Pancreas (tissue), 10 donors: Measurements from ENCODE around the gene JCHAIN. TPM values are rescaled to one million over a fixed set of nuclear protein-coding genes. Genes with fewer than 3 reads are reported as not detected.

ENCODE experiments used
- ATAC-seq, 4 donors: fragments of 200-7000 bp; cut with Tn5 transposase; one replicate each; pipeline versions ENCODE4 v1.8.0 to v1.9.1; 2020; ENCODE audit warnings: mild to moderate bottlenecking in 4 of 4, moderate library complexity in 4 of 4
- DNase-seq, 6 donors: peaks; one replicate each; pipeline ENCODE4 v3.0.0-alpha.2; 2020
- FAIRE-seq: peaks from 2 replicates; lab custom pipeline; 2012; peaks lifted over from hg19 to GRCh38; lab: Jason Lieb, UNC
- H3K27ac ChIP-seq, 4 donors: fragments of 200-600 bp; sonication (generic); 1 replicate in 3 of 4; 2 replicates in 1 of 4; pipeline versions ENCODE4 v1.5.0 to v1.8.0; 2020
- H3K27me3 ChIP-seq, 4 donors: fragments of 200-600 bp; one replicate each; pipeline ENCODE4 v1.8.0; 2021
- H3K36me3 ChIP-seq, 3 donors: fragments of 200-600 bp; sonication (generic) in 1 of 3; one replicate each; pipeline versions ENCODE4 v1.5.0 to v1.8.0; 2020 to 2021
- H3K4me1 ChIP-seq, 3 donors: fragments of 200-600 bp; one replicate each; pipeline ENCODE4 v1.8.0; 2021
- H3K4me3 ChIP-seq, 4 donors: fragments of 200-600 bp; sonication (generic) in 2 of 4; one replicate each; pipeline versions ENCODE4 v1.5.0 to v1.8.0; 2020 to 2021
- H3K9me3 ChIP-seq, 4 donors: fragments of 200-600 bp; one replicate each; pipeline ENCODE4 v1.8.0; 2021
- CTCF ChIP-seq, 4 donors: fragments of 200-600 bp; sonication (generic) in 3 of 4; IDR thresholded peaks; one replicate each; pipeline versions ENCODE4 v1.5.0 to v1.8.0; 2021; ENCODE audit warnings: antibody characterized with exemption in 4 of 4
- WGBS, 2 donors: extraction: QIAGEN DNeasy Blood & Tissue Kit; methylation state at CpG; one replicate each; pipeline ENCODE4 v1.1.7; 2013; 5-methylcytosine and 5-hydroxymethylcytosine counted together
- intact Hi-C, 3 donors: fragments of 100-400 bp; cut with DNase I; formaldehyde crosslinking; loops; one replicate each; pipeline versions ENCODE4 v1.11.1 to v1.14.2; 2022
- polyA plus RNA-seq, 2 donors: library from polyadenylated mRNA; stranded (reverse); fragments of 200-250 nt; gene quantifications; one replicate each; pipeline ENCODE4 v1.2.3, GENCODE V29; 2013
- total RNA-seq, 6 donors: library from RNA; stranded (reverse); fragmentation: NEBNext Ultra II Directional in 4 of 6; extraction: Animal tissue kit (Norgen Biotek cat#: 25700) in 4 of 6; gene quantifications; one replicate each; pipeline versions ENCODE4 v1.2.1 to v1.2.4, GENCODE V29; 2021 to 2023
- donor health status: healthy with polysubstance abuse.
- donor health status: DM: no; HTN: no; CAD: no; lungs with moderate emphysema.
- donor health status: DM: no; HTN: no; CAD: no.
- donor health status: control.
- donor health status: control.
- donor health status: Bipolar disorder and iron deficiency.
- donor health status: DM: yes; HTN: yes; CAD: no.
- donor health status: DM: no; HTN: no; CAD: no.
- donor health status: DM: no; HTN: no; CAD: no.
- donor health status: DM: yes; HTN: yes; CAD: no.

Gene JCHAIN
- total and polyA plus RNA-seq, 8 donors: 0.38 to 122 (median 2.2) TPM

- WGBS, 2 donors: 90 to 91% methylated on average over 2 of the region's 2 CpGs
- TF ChIP-seq CTCF (IDR thresholded peaks at IDR 0.05): no peak
- no peaks in the 10 kb centered on the region for H3K9me3 ChIP-seq
- H3K4me3 ChIP-seq: no peak overlapping the region
- no peaks in the 10 kb centered on the region for H3K27me3 ChIP-seq
- no peak overlapping the region for H3K27ac ChIP-seq
- intact Hi-C loops: loop anchor here in 1 of 3 donors (10.0 kb wide), 1 partner anchor 365 kb away; no protein-coding TSS in a partner anchor
- FAIRE-seq: no peak
- H3K4me1 ChIP-seq: peaks cover 0 to 8% (median 7%) of the 10 kb centered on the region in 3 donors
- H3K36me3 ChIP-seq: no peaks in the 10 kb centered on the region
- no peak for DNase-seq
- ATAC-seq: no peak
These were observed 26.1 kb downstream of the JCHAIN start for GRCh38 chr4:70640192-70640591.

- H3K4me1 ChIP-seq: peaks cover 0 to 8% (median 7%) of the 10 kb centered on the region in 3 donors
- intact Hi-C loops: no loop called here
- peak in 1 of 6 donors; percentile 6 for DNase-seq
- WGBS, 2 donors: 8 to 9% methylated on average over 8 of the region's 8 CpGs
- TF ChIP-seq CTCF (IDR thresholded peaks at IDR 0.05): no peak
- peak overlapping the region in 2 of 4 donors; percentile 26 to 38 for H3K4me3 ChIP-seq
- no peaks in the 10 kb centered on the region for H3K36me3 ChIP-seq
- no peak for FAIRE-seq
- H3K9me3 ChIP-seq: no peaks in the 10 kb centered on the region
- H3K27me3 ChIP-seq: no peaks in the 10 kb centered on the region
- H3K27ac ChIP-seq: peak overlapping the region in 3 of 4 donors; percentile 4 to 58 (median 50)
- peak; percentile 77 to 95 (median 94) for ATAC-seq
These were observed 28.9 kb downstream of the JCHAIN start for GRCh38 chr4:70637239-70637913.

- intact Hi-C loops: no loop called here
- Histone ChIP-seq H3K4me1 (peaks cover 0 to 8% (median 7%) of the 10 kb centered on the region in 3 donors), H3K4me3 (no peak overlapping the region), H3K36me3 (no peaks in the 10 kb centered on the region), H3K27me3 (no peaks in the 10 kb centered on the region), H3K9me3 (no peaks in the 10 kb centered on the region), H3K27ac (no peak overlapping the region)
- DNase-seq (no peak), ATAC-seq (peak in 1 of 4 donors; percentile 34), FAIRE-seq (no peak)
- WGBS, 2 donors: 53 to 54% methylated on average over 5 of the region's 5 CpGs
- no peak for TF ChIP-seq CTCF (IDR thresholded peaks at IDR 0.05)
These were observed 31.8 kb downstream of the JCHAIN start for GRCh38 chr4:70634482-70634881.

GRCh38 chr4:70632028-70632427 lies 34.3 kb downstream of the JCHAIN start:
- DNase-seq: no peak
- WGBS, 2 donors: 59 to 76% methylated on average over 1 of the region's 1 CpG
- Histone ChIP-seq H3K36me3 (no peaks in the 10 kb centered on the region), H3K4me1 (peaks cover 0 to 5% (median 4%) of the 10 kb centered on the region in 3 donors), H3K4me3 (no peak overlapping the region), H3K9me3 (no peaks in the 10 kb centered on the region), H3K27me3 (no peaks in the 10 kb centered on the region), H3K27ac (no peak overlapping the region)
- TF ChIP-seq CTCF (IDR thresholded peaks at IDR 0.05): no peak
- ATAC-seq: peak in 2 of 4 donors; percentile 15 to 29
- intact Hi-C loops: no loop called here
- no peak for FAIRE-seq

GRCh38 chr4:70630162-70630561 lies 36.1 kb downstream of the JCHAIN start:
- no peaks in the 10 kb centered on the region for H3K36me3 ChIP-seq
- TF ChIP-seq CTCF (IDR thresholded peaks at IDR 0.05): no peak
- H3K27me3 ChIP-seq: no peaks in the 10 kb centered on the region
- no peaks in the 10 kb centered on the region for H3K4me1 ChIP-seq
- no peak overlapping the region for H3K4me3 ChIP-seq
- H3K9me3 ChIP-seq: no peaks in the 10 kb centered on the region
- ATAC-seq: no peak
- intact Hi-C loops: no loop called here
- no peak for FAIRE-seq
- DNase-seq: no peak
- no peak overlapping the region for H3K27ac ChIP-seq
- 75 to 81% methylated on average over 3 of the region's 3 CpGs for whole genome bisulfite sequencing, 2 donors
